GOT3 (cell line): ENCODE results near the gene MIPEP.
A peak's percentile ranks its signal among the peaks of the same experiment; 100 is the strongest.
"Not testable (repeated sequence)": the region's sequence is repeated elsewhere in the genome, so short reads cannot be mapped to it uniquely, and the experiment has no call there.

Experiments used
- DNase-seq: peaks from one replicate; lab custom pipeline; 2025; ENCODE audit warnings: mixed read lengths; lab: John Stamatoyannopoulos, UW

Gene MIPEP

DNA sequence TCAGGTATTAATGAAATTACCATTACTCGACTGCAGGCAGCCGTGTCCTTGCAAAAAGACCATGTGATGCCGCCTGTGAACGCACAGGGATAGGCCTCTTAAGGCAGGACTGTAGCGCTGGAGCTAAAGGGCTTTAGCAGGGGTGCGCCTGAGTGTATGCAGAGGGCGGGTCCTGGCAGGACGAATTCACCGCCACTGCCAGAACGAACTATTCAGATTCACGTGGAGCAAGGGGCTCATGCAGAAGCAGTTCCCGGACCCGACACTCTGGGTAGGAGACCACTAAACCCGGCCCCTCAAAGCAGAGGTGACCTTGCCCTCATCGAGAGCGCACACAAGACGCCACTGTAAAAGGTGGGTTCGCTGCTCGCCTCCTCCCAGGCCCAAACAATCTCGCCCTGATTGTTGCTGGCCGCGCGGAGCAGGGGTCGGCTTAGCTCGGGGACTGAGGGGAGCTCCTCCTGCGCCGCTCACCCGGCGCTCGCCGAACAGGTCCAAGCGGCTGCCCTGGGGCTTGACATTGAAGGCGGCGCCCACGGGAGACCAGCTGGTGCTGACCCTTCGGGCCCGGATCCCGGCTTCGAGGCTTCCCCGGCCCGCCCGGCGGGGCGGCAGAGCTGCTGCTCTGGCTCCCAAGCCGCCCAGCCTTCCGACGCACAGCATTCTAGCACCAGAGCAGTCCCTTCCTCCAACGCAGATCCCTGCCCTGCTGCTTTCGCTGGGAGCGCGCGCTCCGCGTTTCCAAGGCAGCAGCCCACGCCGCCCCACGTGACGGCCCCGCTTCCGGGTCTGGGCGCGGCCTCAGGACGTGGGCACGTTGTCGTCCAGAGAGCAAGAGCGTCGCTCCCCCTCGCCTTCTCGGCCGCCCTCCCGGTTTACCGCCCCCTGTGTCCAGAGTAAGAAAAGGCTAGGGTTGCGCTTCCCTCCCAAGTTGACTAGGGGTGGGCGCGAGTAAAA, at the start of gene MIPEP:
TSS of gene MIPEP (minus strand) at position 743 of the 957 bp plus-strand sequence. CDS start at position 663, 80 bp downstream.
- peak; percentile 66 for DNase-seq

- no peak for DNase-seq
Measured at GRCh38 chr13:23934520-23934919, 45.3 kb upstream of the MIPEP start.

- DNase-seq, result no peak
Measured at GRCh38 chr13:23928985-23929384, 39.8 kb upstream of the MIPEP start.

DNA sequence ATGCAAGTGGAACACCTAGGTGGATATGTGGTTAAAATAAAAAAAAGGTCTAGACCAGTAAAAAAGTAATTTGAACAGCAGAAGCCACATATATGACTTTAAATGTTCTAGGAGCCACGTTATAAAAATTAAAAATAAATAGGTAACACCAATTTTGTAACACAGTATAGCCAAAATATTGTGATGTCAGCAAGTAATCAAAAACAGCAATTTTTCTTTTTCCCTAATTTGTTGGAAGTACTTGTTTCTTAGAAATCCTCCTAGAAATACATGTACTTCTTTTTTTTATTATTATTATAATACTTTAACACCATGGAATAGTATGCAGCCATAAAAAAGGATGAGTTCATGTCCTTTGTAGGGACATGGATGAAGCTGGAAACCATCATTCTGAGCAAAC, 33.8 kb upstream of the MIPEP start:
- DNase-seq, result no peak

GRCh38 chr13:23922005-23922932, 33.1 kb upstream of the MIPEP start:
- no peak for DNase-seq

DNA sequence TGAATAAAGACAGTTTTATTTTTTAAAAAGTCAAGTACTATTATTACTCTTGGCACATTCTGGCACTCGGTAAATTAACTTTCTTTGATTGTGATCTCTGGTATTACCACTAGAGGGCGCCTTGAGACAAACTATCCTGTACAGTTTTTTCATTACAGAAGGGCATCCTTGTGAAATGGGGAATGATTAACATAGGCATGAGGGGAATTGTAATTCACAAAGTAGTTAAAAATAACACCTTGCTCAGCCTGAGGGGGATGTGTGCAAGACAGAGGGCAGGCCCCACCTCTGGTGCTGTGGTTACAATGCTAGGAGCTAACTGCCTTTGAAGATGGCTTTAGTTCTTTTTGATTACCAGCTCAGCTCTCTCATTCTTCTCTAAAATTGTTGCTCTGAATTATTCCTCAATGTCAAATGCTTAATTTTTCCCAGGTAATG, 32.3 kb upstream of the MIPEP start:
- DNase-seq, result no peak

GRCh38 chr13:23919006-23919405, 29.8 kb upstream of the MIPEP start:
- no peak for DNase-seq

- no peak for DNase-seq
Measured at GRCh38 chr13:23918208-23918607, 29.0 kb upstream of the MIPEP start.

DNA sequence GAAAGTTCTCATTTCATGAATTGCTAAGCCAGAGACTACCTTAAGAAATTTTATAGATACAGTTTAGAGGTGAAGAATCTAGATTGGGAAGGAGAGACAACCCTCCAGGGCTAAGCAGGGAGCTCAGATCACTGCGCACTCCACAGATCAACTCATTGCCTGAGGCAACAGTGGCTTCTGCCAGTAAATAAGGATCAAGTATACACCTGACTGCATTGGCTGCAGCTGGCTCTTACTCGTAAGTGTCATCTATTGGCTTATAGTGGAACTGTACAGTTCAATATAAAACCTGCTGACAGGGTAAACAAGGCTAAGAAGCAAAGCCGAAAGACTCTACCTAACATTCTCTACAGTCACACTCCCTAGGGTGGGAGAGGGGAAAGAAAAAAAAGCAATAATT, 26.1 kb upstream of the MIPEP start:
- DNase-seq, result no peak

GRCh38 chr13:23912469-23912868, 23.3 kb upstream of the MIPEP start:
- no peak for DNase-seq

GRCh38 chr13:23909606-23910005, 20.4 kb upstream of the MIPEP start:
- DNase-seq, result no peak

- DNase-seq, result no peak
Measured at GRCh38 chr13:23905766-23906165, 16.6 kb upstream of the MIPEP start.

- DNase-seq, result no peak
Measured at GRCh38 chr13:23903906-23904280, 14.7 kb upstream of the MIPEP start.

GRCh38 chr13:23902975-23903905, 14.0 kb upstream of the MIPEP start:
- no peak for DNase-seq

DNA sequence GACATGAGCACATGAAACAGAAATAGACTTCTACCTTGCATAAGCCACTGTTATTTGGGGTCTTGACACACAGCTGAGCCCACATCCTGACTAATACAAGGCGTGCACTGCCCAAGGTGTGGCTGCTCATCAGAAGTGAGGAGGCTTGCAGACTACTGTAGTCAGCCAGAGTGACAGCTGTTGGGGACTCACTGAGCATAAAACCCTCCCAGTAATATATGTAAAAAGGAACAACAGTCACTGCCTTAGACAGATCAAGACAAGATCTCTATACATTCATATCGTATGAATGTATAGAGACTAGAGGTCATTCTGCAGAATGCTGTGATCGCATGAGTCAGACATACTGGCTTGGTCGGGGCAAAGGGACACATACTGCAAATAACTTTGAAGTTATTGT, 12.2 kb upstream of the MIPEP start:
- no peak for DNase-seq

DNA sequence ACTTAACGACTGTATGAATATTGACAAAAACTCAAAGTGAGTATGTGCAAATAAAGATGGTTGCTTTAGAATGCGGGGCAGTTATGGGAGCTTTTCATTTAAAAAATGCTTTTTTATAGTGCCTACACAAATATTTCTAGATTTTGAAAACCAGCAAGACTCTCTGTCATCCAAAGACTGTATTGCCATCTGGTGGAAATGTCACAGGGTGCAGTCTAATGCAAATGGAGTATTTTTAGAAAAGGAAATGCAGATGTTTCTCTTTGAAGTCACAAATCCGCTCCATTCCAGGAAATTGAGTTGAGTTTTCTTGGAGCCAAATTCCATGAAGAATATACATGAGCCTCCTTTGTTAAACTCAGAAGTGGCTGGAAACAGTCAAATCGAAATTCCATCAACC, 10.4 kb upstream of the MIPEP start:
- no peak for DNase-seq

- DNase-seq, result no peak
Measured at GRCh38 chr13:23898101-23898500, 8.9 kb upstream of the MIPEP start.

GRCh38 chr13:23897452-23897919, 8.3 kb upstream of the MIPEP start, which contains the start of gene C1QTNF9B:
Gene C1QTNF9B (minus strand): TSS chr13:23897502.
- DNase-seq, result not testable (repeated sequence)

DNA sequence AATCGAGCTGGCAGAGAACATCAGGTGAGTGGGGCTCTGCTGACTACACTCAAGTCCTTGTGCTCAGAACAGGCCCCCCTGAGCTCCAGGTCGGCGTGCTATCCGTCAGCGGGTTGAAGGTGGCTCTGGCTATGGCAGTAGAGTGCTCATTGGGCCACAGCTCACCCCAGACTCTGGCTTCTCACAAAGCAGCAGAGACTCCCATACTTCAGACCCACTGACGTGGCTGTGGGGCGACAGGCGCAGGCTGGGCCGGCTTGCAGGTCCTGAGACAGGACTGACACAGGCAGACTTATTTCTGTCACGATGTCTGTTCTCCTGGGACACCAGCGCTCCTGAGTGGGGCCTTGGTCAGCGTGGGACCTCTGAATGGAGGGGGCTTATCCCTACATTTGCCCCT, 5.5 kb upstream of the MIPEP start:
- DNase-seq, result not testable (repeated sequence)

- not testable (repeated sequence) for DNase-seq
Measured at GRCh38 chr13:23893791-23894190, 4.6 kb upstream of the MIPEP start.
